ENCODE results near the gene SPRR2E. TPM values are rescaled to one million over a fixed set of nuclear protein-coding genes. Genes with fewer than 3 reads are reported as not detected.

SPRR2E gene
- total RNA-seq, 2 experiments from 2014 or later: not detected

GRCh38 chr1:153070243-153070642 is 24.1 kb downstream of the SPRR2E start:
- no peak for DNase-seq (ENCODE audit: low spot score)
- Histone ChIP-seq H3K4me1 (ENCODE audit: insufficient read depth, low read length, poor library complexity, severe bottlenecking) (no peaks in the 10 kb centered on the region), H3K4me3 (ENCODE audit: low read depth, low read length, poor library complexity, severe bottlenecking) (no peak overlapping the region), H3K36me3 (ENCODE audit: insufficient read depth, low read length) (no peaks in the 10 kb centered on the region), H3K9me2 (ENCODE audit: insufficient read depth, low read length) (no peaks in the 10 kb centered on the region), H3K9me3 (ENCODE audit: low read length) (no peaks in the 10 kb centered on the region), H4K20me1 (ENCODE audit: insufficient read depth, low read length) (no peaks in the 10 kb centered on the region), H2AFZ (ENCODE audit: low read length) (no peak overlapping the region), H3K4me2 (ENCODE audit: low read length) (no peak overlapping the region), H3K27ac (ENCODE audit: low read depth, low read length, poor library complexity, severe bottlenecking) (no peak overlapping the region), H3K79me2 (ENCODE audit: insufficient read depth, low read depth, low read length) (no peaks in the 10 kb centered on the region)
- TF ChIP-seq EZH2phosphoT487 (IDR thresholded peaks at IDR 0.05; ENCODE audit: borderline replicate concordance, low read depth, low read length): no peak
- TF ChIP-seq CTCF (conservative IDR thresholded peaks at IDR 0.05; ENCODE audit: low read length): no peak
- intact Hi-C loops (cut with micrococcal nuclease; ENCODE audit: unreplicated experiment): no loop called here
- CTCF ChIA-PET (ENCODE audit: unreplicated experiment): no interaction called here
- BruUV-seq (replicated peaks): no TSS peak
- POLR2A ChIA-PET: no interaction called here

GRCh38 chr1:153058826-153059784 is 35.2 kb downstream of the SPRR2E start:
- CTCF ChIA-PET (ENCODE audit: unreplicated experiment): no interaction called here
- no peak overlapping the region for H2AFZ ChIP-seq (ENCODE audit: low read length)

More at GRCh38 chr1:153058826-153059784, 35.2 kb downstream of the SPRR2E start:
- Histone ChIP-seq H3K36me3 (ENCODE audit: insufficient read depth, low read length) (no peaks in the 10 kb centered on the region), H3K4me3 (ENCODE audit: low read depth, low read length, poor library complexity, severe bottlenecking) (no peak overlapping the region), H3K4me1 (ENCODE audit: insufficient read depth, low read length, poor library complexity, severe bottlenecking) (peaks cover 5% of the 10 kb centered on the region), H3K9me3 (ENCODE audit: low read length) (no peaks in the 10 kb centered on the region), H3K79me2 (ENCODE audit: insufficient read depth, low read depth, low read length) (no peaks in the 10 kb centered on the region), H3K9me2 (ENCODE audit: insufficient read depth, low read length) (no peaks in the 10 kb centered on the region), H3K4me2 (ENCODE audit: low read length) (no peak overlapping the region), H3K27ac (ENCODE audit: low read depth, low read length, poor library complexity, severe bottlenecking) (no peak overlapping the region), H4K20me1 (ENCODE audit: insufficient read depth, low read length) (no peaks in the 10 kb centered on the region)
- POLR2A ChIA-PET: no interaction called here
- BruUV-seq (replicated peaks): no TSS peak
- no peak for DNase-seq (ENCODE audit: low spot score)
- intact Hi-C loops (cut with micrococcal nuclease; ENCODE audit: unreplicated experiment): no loop called here
- TF ChIP-seq CTCF (conservative IDR thresholded peaks at IDR 0.05; ENCODE audit: low read length): no peak
- TF ChIP-seq EZH2phosphoT487 (IDR thresholded peaks at IDR 0.05; ENCODE audit: borderline replicate concordance, low read depth, low read length): no peak
